SK-N-SH treated with all-trans-retinoic acid at 6 μM for 48 hours (cell line): ENCODE results near the gene TRIM13.
"Not testable (repeated sequence)": the region's sequence is repeated elsewhere in the genome, so short reads cannot be mapped to it uniquely, and the experiment has no call there.

Experiments
- ATAC-seq: fragments of 200-7000 bp; cut with Tn5 transposase; 3 replicates; pipeline ENCODE4 v1.9.1; 2020; ENCODE audit warnings: mild to moderate bottlenecking, moderate library complexity
- ARNTL ChIP-seq: fragments of 450-650 bp; formaldehyde crosslinking; IDR thresholded peaks from 2 replicates; pipeline ENCODE4 v1.5.0; 2020; ENCODE audit warnings: low read depth, mild to moderate bottlenecking, moderate library complexity, borderline replicate concordance
- BACH2 ChIP-seq: fragments of 250-450 bp; sonication (Bioruptor Pico); IDR thresholded peaks from 2 replicates; pipeline ENCODE4 v1.9.0; 2021; ENCODE audit warnings: mild to moderate bottlenecking, borderline replicate concordance
- CSRNP3 ChIP-seq: fragments of 250-450 bp; sonication (Bioruptor Pico); IDR thresholded peaks from 2 replicates; pipeline ENCODE4 v1.5.1; 2021; ENCODE audit warnings: mild to moderate bottlenecking, moderate library complexity
- ESRRG ChIP-seq: fragments of 250-450 bp; sonication (Bioruptor Pico); IDR thresholded peaks from 2 replicates; pipeline ENCODE4 v1.6.1; 2021; ENCODE audit warnings: mild to moderate bottlenecking
- GLIS3 ChIP-seq: fragments of 250-450 bp; sonication (Bioruptor Pico); IDR thresholded peaks from 2 replicates; pipeline ENCODE4 v1.5.0; 2020; ENCODE audit warnings: mild to moderate bottlenecking, moderate library complexity
- ISL1 ChIP-seq: fragments of 250-450 bp; sonication (Bioruptor Pico); IDR thresholded peaks from 2 replicates; pipeline ENCODE4 v2.1.2; 2022; ENCODE audit warnings: mild to moderate bottlenecking, moderate library complexity
- OSR1 ChIP-seq: fragments of 250-450 bp; sonication (Bioruptor Pico); IDR thresholded peaks from 2 replicates; pipeline ENCODE4 v1.8.0; 2022; ENCODE audit warnings: moderate library complexity, mild to moderate bottlenecking, inconsistent platforms
- PPARA ChIP-seq: fragments of 250-450 bp; sonication (Bioruptor Pico); IDR thresholded peaks from 2 replicates; pipeline ENCODE4 v1.5.0; 2020; ENCODE audit warnings: mild to moderate bottlenecking, borderline replicate concordance
- RARB ChIP-seq: fragments of 250-450 bp; sonication (Bioruptor Pico); IDR thresholded peaks from 2 replicates; pipeline ENCODE4 v1.8.0; 2021; ENCODE audit warnings: mild to moderate bottlenecking, moderate library complexity
- SNAI2 ChIP-seq: fragments of 250-450 bp; sonication (Bioruptor Pico); IDR thresholded peaks from 2 replicates; pipeline ENCODE4 v1.5.0; 2020; ENCODE audit warnings: mild to moderate bottlenecking, moderate library complexity
- TCF4 ChIP-seq: fragments of 250-450 bp; sonication (Bioruptor Pico); IDR thresholded peaks from 2 replicates; pipeline ENCODE4 v1.8.0; 2021; ENCODE audit warnings: mild to moderate bottlenecking, moderate library complexity, borderline replicate concordance
- TOX ChIP-seq: fragments of 250-450 bp; sonication (Bioruptor Pico); IDR thresholded peaks from 2 replicates; pipeline ENCODE4 v1.8.0; 2021; ENCODE audit warnings: mild to moderate bottlenecking, moderate library complexity, borderline replicate concordance
- ZC3H10 ChIP-seq: fragments of 250-450 bp; sonication (Bioruptor Pico); IDR thresholded peaks from 2 replicates; pipeline ENCODE4 v1.5.1; 2021; ENCODE audit warnings: mild to moderate bottlenecking, moderate library complexity
- ZFP3 ChIP-seq: fragments of 250-450 bp; sonication (Bioruptor Pico); IDR thresholded peaks from 2 replicates; pipeline ENCODE4 v1.5.0; 2020; ENCODE audit warnings: mild to moderate bottlenecking, moderate library complexity
- ZFP30 ChIP-seq: fragments of 450-650 bp; formaldehyde crosslinking; IDR thresholded peaks from 2 replicates; pipeline ENCODE4 v1.5.0; 2022; ENCODE audit warnings: mild to moderate bottlenecking, moderate library complexity
- ZNF565 ChIP-seq: fragments of 450-650 bp; formaldehyde crosslinking; conservative IDR thresholded peaks from 2 replicates; pipeline ENCODE4 v1.5.0; 2020; ENCODE audit warnings: low read depth, mild to moderate bottlenecking, moderate library complexity
- ZNF70 ChIP-seq: fragments of 450-650 bp; formaldehyde crosslinking; IDR thresholded peaks from 2 replicates; pipeline ENCODE4 v1.5.0; 2020; ENCODE audit warnings: mild to moderate bottlenecking, moderate library complexity
- ZNF8 ChIP-seq: fragments of 450-650 bp; formaldehyde crosslinking; IDR thresholded peaks from 2 replicates; pipeline ENCODE4 v1.5.0; 2020; ENCODE audit warnings: mild to moderate bottlenecking, moderate library complexity
- TF ChIP-seq, protein P1 (sequence below): fragments of 250-450 bp; sonication (Bioruptor Pico); IDR thresholded peaks from 2 replicates; pipeline ENCODE4 v1.5.0; 2020; ENCODE audit warnings: mild to moderate bottlenecking, moderate library complexity
- TF ChIP-seq, protein P2 (sequence below): fragments of 250-450 bp; sonication (Bioruptor Pico); IDR thresholded peaks from 2 replicates; pipeline ENCODE4 v1.8.0; 2021; ENCODE audit warnings: low read depth, mild to moderate bottlenecking, moderate library complexity, borderline replicate concordance
- TF ChIP-seq, protein P3 (sequence below): fragments of 250-450 bp; sonication (Bioruptor Pico); IDR thresholded peaks from 2 replicates; pipeline ENCODE4 v1.5.1; 2020; ENCODE audit warnings: low read depth, mild to moderate bottlenecking, moderate library complexity
- TF ChIP-seq, protein P4 (sequence below): fragments of 250-450 bp; sonication (Bioruptor Pico); IDR thresholded peaks from 2 replicates; pipeline ENCODE4 v1.8.0; 2020; ENCODE audit warnings: mild to moderate bottlenecking, moderate library complexity, borderline replicate concordance

TRIM13 gene

GRCh38 chr13:50053844-50054243, 57.0 kb downstream of the TRIM13 start:
- TF ChIP-seq ZNF70, result no peak
- TF ChIP-seq ISL1 (CRISPR knock-in tag), result no peak
- TF ChIP-seq, all 23 proteins: peak for 0

DNA sequence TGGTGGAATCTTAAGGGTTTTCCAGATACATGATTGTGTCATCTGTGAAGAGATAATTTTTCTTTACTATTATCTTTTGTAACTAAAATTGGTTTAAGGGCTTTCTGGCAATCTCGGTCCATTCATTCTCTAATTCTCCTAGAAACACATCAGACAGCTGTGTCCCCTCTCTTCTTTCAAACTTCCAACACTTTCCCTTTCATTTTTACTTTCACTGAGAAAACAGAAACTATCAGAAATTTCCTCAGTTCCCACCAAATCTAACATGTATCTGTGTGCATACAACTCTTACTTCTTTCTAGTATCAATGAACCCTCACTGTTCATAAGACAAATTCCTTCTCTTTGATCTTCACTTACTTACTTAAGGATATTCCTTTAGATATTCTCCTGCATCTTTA, 58.6 kb downstream of the TRIM13 start:
- TF ChIP-seq RARB (CRISPR knock-in tag) (no peak), ZFP30 (CRISPR knock-in tag) (no peak), TOX (CRISPR knock-in tag) (no peak), BACH2 (CRISPR knock-in tag) (no peak), ZC3H10 (no peak), ZFP3 (no peak), CSRNP3 (CRISPR knock-in tag) (no peak), GLIS3 (CRISPR knock-in tag) (no peak), ZNF8 (CRISPR knock-in tag) (no peak), ESRRG (CRISPR knock-in tag) (no peak), SNAI2 (CRISPR knock-in tag) (no peak), ZNF70 (no peak), ISL1 (CRISPR knock-in tag) (no peak), PPARA (CRISPR knock-in tag) (no peak), ZNF565 (no peak), OSR1 (CRISPR knock-in tag) (no peak), ARNTL (CRISPR knock-in tag) (no peak), TCF4 (CRISPR knock-in tag) (no peak)
- TF ChIP-seq, protein P1, sequence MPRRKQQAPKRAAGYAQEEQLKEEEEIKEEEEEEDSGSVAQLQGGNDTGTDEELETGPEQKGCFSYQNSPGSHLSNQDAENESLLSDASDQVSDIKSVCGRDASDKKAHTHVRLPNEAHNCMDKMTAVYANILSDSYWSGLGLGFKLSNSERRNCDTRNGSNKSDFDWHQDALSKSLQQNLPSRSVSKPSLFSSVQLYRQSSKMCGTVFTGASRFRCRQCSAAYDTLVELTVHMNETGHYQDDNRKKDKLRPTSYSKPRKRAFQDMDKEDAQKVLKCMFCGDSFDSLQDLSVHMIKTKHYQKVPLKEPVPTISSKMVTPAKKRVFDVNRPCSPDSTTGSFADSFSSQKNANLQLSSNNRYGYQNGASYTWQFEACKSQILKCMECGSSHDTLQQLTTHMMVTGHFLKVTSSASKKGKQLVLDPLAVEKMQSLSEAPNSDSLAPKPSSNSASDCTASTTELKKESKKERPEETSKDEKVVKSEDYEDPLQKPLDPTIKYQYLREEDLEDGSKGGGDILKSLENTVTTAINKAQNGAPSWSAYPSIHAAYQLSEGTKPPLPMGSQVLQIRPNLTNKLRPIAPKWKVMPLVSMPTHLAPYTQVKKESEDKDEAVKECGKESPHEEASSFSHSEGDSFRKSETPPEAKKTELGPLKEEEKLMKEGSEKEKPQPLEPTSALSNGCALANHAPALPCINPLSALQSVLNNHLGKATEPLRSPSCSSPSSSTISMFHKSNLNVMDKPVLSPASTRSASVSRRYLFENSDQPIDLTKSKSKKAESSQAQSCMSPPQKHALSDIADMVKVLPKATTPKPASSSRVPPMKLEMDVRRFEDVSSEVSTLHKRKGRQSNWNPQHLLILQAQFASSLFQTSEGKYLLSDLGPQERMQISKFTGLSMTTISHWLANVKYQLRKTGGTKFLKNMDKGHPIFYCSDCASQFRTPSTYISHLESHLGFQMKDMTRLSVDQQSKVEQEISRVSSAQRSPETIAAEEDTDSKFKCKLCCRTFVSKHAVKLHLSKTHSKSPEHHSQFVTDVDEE, result no peak
- TF ChIP-seq, protein P2, sequence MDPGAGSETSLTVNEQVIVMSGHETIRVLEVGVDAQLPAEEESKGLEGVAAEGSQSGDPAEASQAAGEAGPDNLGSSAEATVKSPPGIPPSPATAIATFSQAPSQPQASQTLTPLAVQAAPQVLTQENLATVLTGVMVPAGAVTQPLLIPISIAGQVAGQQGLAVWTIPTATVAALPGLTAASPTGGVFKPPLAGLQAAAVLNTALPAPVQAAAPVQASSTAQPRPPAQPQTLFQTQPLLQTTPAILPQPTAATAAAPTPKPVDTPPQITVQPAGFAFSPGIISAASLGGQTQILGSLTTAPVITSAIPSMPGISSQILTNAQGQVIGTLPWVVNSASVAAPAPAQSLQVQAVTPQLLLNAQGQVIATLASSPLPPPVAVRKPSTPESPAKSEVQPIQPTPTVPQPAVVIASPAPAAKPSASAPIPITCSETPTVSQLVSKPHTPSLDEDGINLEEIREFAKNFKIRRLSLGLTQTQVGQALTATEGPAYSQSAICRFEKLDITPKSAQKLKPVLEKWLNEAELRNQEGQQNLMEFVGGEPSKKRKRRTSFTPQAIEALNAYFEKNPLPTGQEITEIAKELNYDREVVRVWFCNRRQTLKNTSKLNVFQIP (CRISPR knock-in tag), result no peak
- ATAC-seq, result no peak

More at GRCh38 chr13:50053844-50054243, 57.0 kb downstream of the TRIM13 start:
- no peak for ATAC-seq

GRCh38 chr13:50060718-50061117, 63.9 kb downstream of the TRIM13 start:
- no peak for ATAC-seq
- TF ChIP-seq ESRRG (CRISPR knock-in tag) (no peak), TOX (CRISPR knock-in tag) (no peak), TCF4 (CRISPR knock-in tag) (no peak), ISL1 (CRISPR knock-in tag) (no peak), ZNF8 (CRISPR knock-in tag) (no peak), OSR1 (CRISPR knock-in tag) (no peak), SNAI2 (CRISPR knock-in tag) (no peak), ZFP30 (CRISPR knock-in tag) (no peak), ZC3H10 (no peak), ARNTL (CRISPR knock-in tag) (no peak), PPARA (CRISPR knock-in tag) (no peak)
- TF ChIP-seq, protein P3, sequence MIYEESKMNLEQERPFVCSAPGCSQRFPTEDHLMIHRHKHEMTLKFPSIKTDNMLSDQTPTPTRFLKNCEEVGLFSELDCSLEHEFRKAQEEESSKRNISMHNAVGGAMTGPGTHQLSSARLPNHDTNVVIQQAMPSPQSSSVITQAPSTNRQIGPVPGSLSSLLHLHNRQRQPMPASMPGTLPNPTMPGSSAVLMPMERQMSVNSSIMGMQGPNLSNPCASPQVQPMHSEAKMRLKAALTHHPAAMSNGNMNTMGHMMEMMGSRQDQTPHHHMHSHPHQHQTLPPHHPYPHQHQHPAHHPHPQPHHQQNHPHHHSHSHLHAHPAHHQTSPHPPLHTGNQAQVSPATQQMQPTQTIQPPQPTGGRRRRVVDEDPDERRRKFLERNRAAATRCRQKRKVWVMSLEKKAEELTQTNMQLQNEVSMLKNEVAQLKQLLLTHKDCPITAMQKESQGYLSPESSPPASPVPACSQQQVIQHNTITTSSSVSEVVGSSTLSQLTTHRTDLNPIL (CRISPR knock-in tag), result no peak
- TF ChIP-seq, protein P1, result no peak
- TF ChIP-seq, protein P4, sequence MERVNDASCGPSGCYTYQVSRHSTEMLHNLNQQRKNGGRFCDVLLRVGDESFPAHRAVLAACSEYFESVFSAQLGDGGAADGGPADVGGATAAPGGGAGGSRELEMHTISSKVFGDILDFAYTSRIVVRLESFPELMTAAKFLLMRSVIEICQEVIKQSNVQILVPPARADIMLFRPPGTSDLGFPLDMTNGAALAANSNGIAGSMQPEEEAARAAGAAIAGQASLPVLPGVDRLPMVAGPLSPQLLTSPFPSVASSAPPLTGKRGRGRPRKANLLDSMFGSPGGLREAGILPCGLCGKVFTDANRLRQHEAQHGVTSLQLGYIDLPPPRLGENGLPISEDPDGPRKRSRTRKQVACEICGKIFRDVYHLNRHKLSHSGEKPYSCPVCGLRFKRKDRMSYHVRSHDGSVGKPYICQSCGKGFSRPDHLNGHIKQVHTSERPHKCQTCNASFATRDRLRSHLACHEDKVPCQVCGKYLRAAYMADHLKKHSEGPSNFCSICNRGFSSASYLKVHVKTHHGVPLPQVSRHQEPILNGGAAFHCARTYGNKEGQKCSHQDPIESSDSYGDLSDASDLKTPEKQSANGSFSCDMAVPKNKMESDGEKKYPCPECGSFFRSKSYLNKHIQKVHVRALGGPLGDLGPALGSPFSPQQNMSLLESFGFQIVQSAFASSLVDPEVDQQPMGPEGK, result no peak
- TF ChIP-seq, all 23 proteins: peak for 0

DNA sequence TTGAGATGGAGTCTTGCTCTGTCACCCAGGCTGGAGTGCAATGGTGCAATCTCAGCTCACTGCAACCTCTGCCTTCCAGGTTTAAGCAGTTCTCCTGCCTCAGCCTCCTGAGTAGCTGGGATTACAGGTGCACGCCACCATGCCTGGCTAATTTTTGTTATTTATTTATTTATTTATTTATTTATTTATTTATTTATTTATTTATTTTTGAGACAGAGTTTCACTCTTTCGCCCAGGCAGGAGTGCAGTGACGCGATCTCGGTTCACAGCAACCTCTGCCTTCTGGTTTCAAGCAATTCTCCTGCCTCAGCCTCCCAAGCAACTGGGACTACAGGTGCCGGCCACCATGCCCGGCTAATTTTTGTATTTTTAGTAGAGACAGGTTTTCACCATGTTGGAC, 65.5 kb downstream of the TRIM13 start:
- ATAC-seq, result not testable (repeated sequence)
